Glutamatergic neuron (in vitro differentiated cells): ENCODE results near the gene DHX35. TPM values are rescaled to one million over a fixed set of nuclear protein-coding genes. Genes with fewer than 3 reads are reported as not detected.

Experiments
- DNase-seq: peaks from one replicate; pipeline ENCODE4 v3.0.0; 2022
- H3K27ac Mint-ChIP-seq: one replicate; pipeline ENCODE4 v1.8.0; 2020; ENCODE audit warnings: mild to moderate bottlenecking, mixed read lengths, inconsistent platforms; ENCODE audit not compliant: unreplicated experiment
- H3K27me3 Mint-ChIP-seq: one replicate; pipeline ENCODE4 v1.8.0; 2020; ENCODE audit warnings: mild to moderate bottlenecking, moderate library complexity, mixed read lengths, inconsistent platforms; ENCODE audit not compliant: unreplicated experiment
- H3K36me3 Mint-ChIP-seq: one replicate; pipeline ENCODE4 v1.8.0; 2020; ENCODE audit warnings: mild to moderate bottlenecking, mixed read lengths, inconsistent platforms; ENCODE audit not compliant: unreplicated experiment
- H3K4me1 Mint-ChIP-seq: one replicate; pipeline ENCODE4 v1.8.0; 2020; ENCODE audit warnings: mild to moderate bottlenecking, low read depth, mixed read lengths, inconsistent platforms; ENCODE audit not compliant: unreplicated experiment
- H3K4me3 Mint-ChIP-seq: one replicate; pipeline ENCODE4 v1.8.0; 2020; ENCODE audit warnings: mild to moderate bottlenecking, mixed read lengths, inconsistent platforms; ENCODE audit not compliant: unreplicated experiment
- H3K9me3 Mint-ChIP-seq: one replicate; pipeline ENCODE4 v1.8.0; 2020; ENCODE audit warnings: mild to moderate bottlenecking, moderate library complexity, mixed read lengths, inconsistent platforms; ENCODE audit not compliant: unreplicated experiment
- CTCF ChIP-seq: fragments of 200-600 bp; sonication (generic); IDR thresholded peaks from one replicate; pipeline ENCODE4 v1.5.0; 2021; ENCODE audit not compliant: partially characterized antibody, unreplicated experiment
- total RNA-seq: library from RNA; stranded (reverse); fragmentation: NEBNext Ultra II Directional; extraction: Animal tissue kit (Norgen Biotek cat#: 25700); gene quantifications from one replicate; pipeline ENCODE4 v1.2.1, GENCODE V29; 2021; ENCODE audit not compliant: unreplicated experiment

Gene DHX35
- total RNA-seq, 1 donor from 2014 or later: 12.0 TPM

- Mint-ChIP-seq H3K9me3 (peaks cover 9% of the 10 kb centered on the region), H3K36me3 (no peaks in the 10 kb centered on the region), H3K4me3 (no peak overlapping the region), H3K27me3 (peaks cover 8% of the 10 kb centered on the region), H3K4me1 (peaks cover 8% of the 10 kb centered on the region), H3K27ac (no peak overlapping the region)
- no peak for DNase-seq
- no peak for TF ChIP-seq CTCF
These were observed 95.0 kb downstream of the DHX35 start for GRCh38 chr20:39057143-39057542.

GRCh38 chr20:39057911-39058310, 95.8 kb downstream of the DHX35 start:
- H3K9me3 Mint-ChIP-seq: peaks cover 3% of the 10 kb centered on the region
- H3K4me3 Mint-ChIP-seq: no peak overlapping the region
- no peak overlapping the region for H3K27ac Mint-ChIP-seq
- H3K27me3 Mint-ChIP-seq: peaks cover 4% of the 10 kb centered on the region
- DNase-seq: no peak
- TF ChIP-seq CTCF: no peak
- H3K36me3 Mint-ChIP-seq: no peaks in the 10 kb centered on the region
- H3K4me1 Mint-ChIP-seq: peaks cover 4% of the 10 kb centered on the region

- no peak for TF ChIP-seq CTCF
- Mint-ChIP-seq H3K27me3 (peaks cover 2% of the 10 kb centered on the region), H3K4me3 (no peak overlapping the region), H3K27ac (no peak overlapping the region), H3K36me3 (no peaks in the 10 kb centered on the region), H3K9me3 (no peaks in the 10 kb centered on the region), H3K4me1 (no peaks in the 10 kb centered on the region)
- no peak for DNase-seq
These were observed 96.9 kb downstream of the DHX35 start for GRCh38 chr20:39059036-39059435.

- DNase-seq: peak; percentile 60
- peak; percentile 47 for TF ChIP-seq CTCF
- H3K27me3 Mint-ChIP-seq: peaks cover 10% of the 10 kb centered on the region
- no peaks in the 10 kb centered on the region for H3K4me1 Mint-ChIP-seq
- H3K36me3 Mint-ChIP-seq: no peaks in the 10 kb centered on the region
- no peak overlapping the region for H3K4me3 Mint-ChIP-seq
- no peaks in the 10 kb centered on the region for H3K9me3 Mint-ChIP-seq
- no peak overlapping the region for H3K27ac Mint-ChIP-seq
These were observed 104.5 kb downstream of the DHX35 start for GRCh38 chr20:39066471-39067242.

- no peaks in the 10 kb centered on the region for H3K4me1 Mint-ChIP-seq
- no peak overlapping the region for H3K4me3 Mint-ChIP-seq
- no peak for DNase-seq
- TF ChIP-seq CTCF: no peak
- H3K27ac Mint-ChIP-seq: no peak overlapping the region
- H3K36me3 Mint-ChIP-seq: no peaks in the 10 kb centered on the region
- peaks cover 10% of the 10 kb centered on the region for H3K27me3 Mint-ChIP-seq
- H3K9me3 Mint-ChIP-seq: no peaks in the 10 kb centered on the region
These were observed 105.5 kb downstream of the DHX35 start for GRCh38 chr20:39067526-39068216.
